SK-N-MC (cell line): ENCODE results near the gene SCN9A.
"Not testable (repeated sequence)": the region's sequence is repeated elsewhere in the genome, so short reads cannot be mapped to it uniquely, and the experiment has no call there.

Experiments used
- DNase-seq: peaks from one replicate; pipeline ENCODE4 v3.0.0-alpha.2; 2011; ENCODE audit warnings: low read depth, low spot score
- H3K27ac ChIP-seq: fragments of 200-600 bp; sonication (generic); 2 replicates; pipeline ENCODE4 v1.5.1; 2016; ENCODE audit warnings: mixed run types
- H3K36me3 ChIP-seq: fragments of 200-600 bp; sonication (generic); 2 replicates; pipeline ENCODE4 v1.6.1; 2017; ENCODE audit warnings: antibody characterized with exemption, low read length, mixed read lengths; ENCODE audit not compliant: insufficient read depth
- H3K4me3 ChIP-seq: fragments of 200-600 bp; sonication (generic); 2 replicates; pipeline ENCODE4 v1.5.1; 2016
- H3K9ac ChIP-seq: fragments of 200-600 bp; sonication (generic); 2 replicates; pipeline ENCODE4 v1.8.0; 2017; ENCODE audit warnings: mixed run types, mixed read lengths; ENCODE audit not compliant: insufficient read length
- H3K9me3 ChIP-seq: fragments of 200-600 bp; sonication (generic); 2 replicates; pipeline ENCODE4 v1.6.1; 2017; ENCODE audit warnings: low read depth, mild to moderate bottlenecking, antibody characterized with exemption, low read length, moderate library complexity, mixed read lengths
- EZH2 ChIP-seq: fragments of 200-600 bp; sonication (generic); IDR thresholded peaks from one replicate; pipeline ENCODE4 v1.6.1; 2017; ENCODE audit warnings: antibody characterized with exemption
- FOXP2 ChIP-seq: optimal IDR thresholded peaks from 2 replicates; pipeline ENCODE3; 2011; ENCODE audit warnings: mild to moderate bottlenecking, moderate library complexity; ENCODE audit not compliant: insufficient read depth; ENCODE audit errors: extremely low read length, control extremely low read depth
- POLR2AphosphoS5 ChIP-seq: IDR thresholded peaks from 2 replicates; pipeline ENCODE4 v1.6.1; 2012; ENCODE audit warnings: mild to moderate bottlenecking, low read depth, low read length, borderline replicate concordance

Gene SCN9A

DNA sequence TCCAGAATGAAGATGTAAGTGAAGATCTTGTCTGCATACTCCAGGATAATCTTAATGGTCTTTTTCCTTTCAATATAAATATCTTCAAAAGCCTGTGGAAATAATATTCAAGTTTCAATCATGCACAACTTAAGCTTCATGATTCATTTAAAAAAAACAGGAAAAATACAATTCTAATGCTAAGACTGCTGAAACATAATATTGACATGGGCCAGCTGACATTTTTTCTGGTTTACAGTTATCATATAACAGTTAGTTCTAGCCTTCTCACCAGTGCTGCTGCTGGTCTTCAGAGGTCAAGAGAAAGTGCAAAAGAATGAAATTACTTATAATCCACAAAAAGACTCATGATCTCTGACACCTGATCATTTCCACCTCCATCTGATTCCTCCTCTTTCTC, 137.6 kb downstream of the SCN9A start:
- Histone ChIP-seq H3K36me3 (no peaks in the 10 kb centered on the region), H3K4me3 (no peak overlapping the region), H3K9me3 (no peaks in the 10 kb centered on the region), H3K9ac (no peak overlapping the region), H3K27ac (no peak overlapping the region)
- DNase-seq = no peak
- no peak for TF ChIP-seq FOXP2
- TF ChIP-seq POLR2AphosphoS5 = no peak
- TF ChIP-seq EZH2 = no peak

DNA sequence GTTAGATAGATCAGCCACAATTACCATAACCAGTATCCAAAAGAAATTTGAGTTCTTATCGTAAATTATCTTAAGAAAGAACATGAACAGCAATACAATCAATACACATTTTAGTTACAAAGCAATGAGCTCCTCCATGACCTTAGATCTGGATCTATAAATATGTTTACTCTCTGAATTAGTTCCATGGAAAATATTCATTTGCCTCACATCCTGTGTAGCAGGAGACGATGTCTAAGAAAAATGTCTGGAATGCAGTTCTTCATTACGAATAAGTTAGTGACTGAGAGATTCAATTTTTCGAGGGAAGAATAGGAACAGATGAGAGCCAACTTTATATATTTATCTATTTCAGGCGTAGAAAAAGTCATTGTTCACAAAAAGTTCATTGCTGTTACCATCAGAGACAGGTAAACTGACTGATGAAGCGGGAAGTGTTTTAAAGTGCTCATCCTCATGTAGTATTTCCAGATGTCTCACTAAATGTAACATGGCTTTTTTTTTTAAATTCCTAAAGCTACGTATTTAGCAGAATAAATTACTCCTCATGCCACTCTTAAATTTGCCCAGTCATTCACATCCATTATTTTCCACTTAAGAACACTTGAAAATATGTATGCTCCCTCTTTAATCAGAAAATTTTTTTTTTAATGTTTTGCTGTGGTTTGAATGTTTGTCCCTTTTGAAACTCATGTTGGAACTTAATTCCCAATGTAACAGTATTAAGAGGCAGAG, 141.5 kb downstream of the SCN9A start:
- Histone ChIP-seq H3K9ac (no peak overlapping the region), H3K9me3 (no peaks in the 10 kb centered on the region), H3K36me3 (no peaks in the 10 kb centered on the region), H3K4me3 (peak overlapping the region; percentile 36), H3K27ac (peak overlapping the region; percentile 49; the same call in 1 of the 2 replicates)
- peak; percentile 16 for DNase-seq
- TF ChIP-seq FOXP2 (no peak), POLR2AphosphoS5 (no peak), EZH2 (no peak)

DNA sequence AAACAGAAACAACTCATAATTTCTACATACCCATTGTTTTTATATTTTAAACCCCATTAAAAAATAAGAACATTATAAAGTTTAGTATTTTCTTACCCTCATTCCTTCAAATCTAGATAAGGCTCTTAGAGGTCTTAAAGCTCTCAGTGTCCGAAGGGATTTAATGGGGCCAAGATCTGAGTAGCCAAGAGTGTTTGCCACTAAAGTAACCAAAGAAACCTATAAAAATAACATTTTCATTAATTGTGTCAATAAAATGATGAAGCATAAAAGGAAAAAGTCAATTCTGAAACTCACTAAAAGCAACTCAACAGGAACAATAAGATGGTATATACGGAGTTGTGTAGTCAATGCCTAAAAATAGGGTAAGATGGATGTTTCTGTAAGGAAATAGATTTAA, 142.5 kb downstream of the SCN9A start:
- H3K4me3 ChIP-seq = no peak overlapping the region
- DNase-seq = no peak
- H3K9ac ChIP-seq = no peak overlapping the region
- TF ChIP-seq POLR2AphosphoS5 = no peak
- TF ChIP-seq EZH2 = no peak
- TF ChIP-seq FOXP2 = no peak
- no peaks in the 10 kb centered on the region for H3K36me3 ChIP-seq
- no peak overlapping the region for H3K27ac ChIP-seq
- no peaks in the 10 kb centered on the region for H3K9me3 ChIP-seq

DNA sequence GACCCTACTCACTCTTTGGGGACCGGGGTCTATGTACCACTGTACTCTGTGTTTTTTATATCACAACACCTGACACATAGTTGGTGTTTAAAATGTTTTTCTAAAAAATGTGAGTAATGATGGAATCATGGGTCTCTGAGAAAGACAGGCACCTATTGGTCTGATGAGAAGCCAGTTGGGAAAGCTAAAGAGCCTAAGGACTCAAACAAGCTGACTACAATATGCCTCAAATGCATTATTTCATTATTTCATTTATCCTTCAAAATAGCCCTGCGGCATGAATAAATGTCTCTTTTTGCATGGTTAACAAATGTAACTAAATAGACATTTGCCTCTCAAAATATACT, 145.0 kb downstream of the SCN9A start:
- no peaks in the 10 kb centered on the region for H3K9me3 ChIP-seq
- DNase-seq = no peak
- no peaks in the 10 kb centered on the region for H3K36me3 ChIP-seq
- no peak overlapping the region for H3K27ac ChIP-seq
- TF ChIP-seq FOXP2 (no peak), POLR2AphosphoS5 (no peak), EZH2 (no peak)
- no peak overlapping the region for H3K9ac ChIP-seq
- H3K4me3 ChIP-seq = no peak overlapping the region

DNA sequence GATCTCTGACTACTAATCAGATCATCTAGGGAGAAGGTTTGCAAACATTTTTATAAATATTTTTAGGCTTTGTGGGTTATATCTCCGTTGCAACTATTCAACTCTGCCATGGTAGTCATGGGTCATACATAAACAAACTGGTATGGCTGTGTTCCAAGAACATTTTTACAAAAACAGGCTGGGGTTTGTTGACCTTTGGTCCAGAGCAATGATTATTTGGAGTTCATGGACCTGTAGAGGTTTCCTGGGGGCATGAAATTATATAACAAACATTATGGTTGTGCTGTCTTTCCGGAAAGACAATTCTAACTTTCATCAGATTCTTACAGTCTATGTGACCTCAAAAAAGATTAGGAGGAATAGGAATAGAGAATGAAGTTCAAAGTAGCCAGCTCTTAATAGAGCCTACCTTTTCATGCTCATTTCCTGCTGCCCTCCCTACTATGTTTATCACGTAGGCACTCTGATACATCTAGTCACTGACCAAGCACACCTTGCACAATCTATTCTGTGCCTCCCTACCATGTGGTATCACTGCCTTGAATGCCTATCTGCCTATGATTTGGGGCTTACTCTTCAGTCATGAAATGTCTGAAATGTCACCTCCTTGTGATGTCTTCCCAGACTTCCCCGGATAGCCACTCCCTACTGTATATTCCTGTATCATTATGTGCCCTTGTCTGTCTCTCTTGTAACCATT, 145.6 kb downstream of the SCN9A start:
- H3K36me3 ChIP-seq = no peaks in the 10 kb centered on the region
- H3K4me3 ChIP-seq = no peak overlapping the region
- TF ChIP-seq FOXP2 = no peak
- TF ChIP-seq POLR2AphosphoS5 = no peak
- TF ChIP-seq EZH2 = no peak
- H3K27ac ChIP-seq = no peak overlapping the region
- no peak for DNase-seq
- no peak overlapping the region for H3K9ac ChIP-seq
- no peaks in the 10 kb centered on the region for H3K9me3 ChIP-seq

DNA sequence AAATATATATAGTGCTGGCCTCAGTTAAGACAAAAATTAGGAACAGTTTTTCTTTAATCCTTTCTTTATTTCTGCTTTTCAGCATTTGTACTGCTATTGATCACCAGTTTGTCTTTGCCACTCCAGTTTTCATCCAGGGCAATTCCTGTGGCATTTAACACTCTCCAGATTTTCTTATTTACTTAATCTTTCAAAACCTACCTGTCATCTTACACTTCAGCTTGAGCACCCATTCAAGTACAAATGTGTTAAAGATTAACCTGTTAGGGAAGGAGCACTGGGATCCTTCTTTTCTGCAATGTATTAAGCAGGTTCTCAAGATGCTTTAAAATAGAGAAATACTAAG, 146.1 kb downstream of the SCN9A start:
- H3K36me3 ChIP-seq = no peaks in the 10 kb centered on the region
- no peak overlapping the region for H3K9ac ChIP-seq
- TF ChIP-seq EZH2 = no peak
- no peak for TF ChIP-seq FOXP2
- TF ChIP-seq POLR2AphosphoS5 = no peak
- H3K9me3 ChIP-seq = no peaks in the 10 kb centered on the region
- H3K27ac ChIP-seq = no peak overlapping the region
- no peak for DNase-seq
- H3K4me3 ChIP-seq = no peak overlapping the region

DNA sequence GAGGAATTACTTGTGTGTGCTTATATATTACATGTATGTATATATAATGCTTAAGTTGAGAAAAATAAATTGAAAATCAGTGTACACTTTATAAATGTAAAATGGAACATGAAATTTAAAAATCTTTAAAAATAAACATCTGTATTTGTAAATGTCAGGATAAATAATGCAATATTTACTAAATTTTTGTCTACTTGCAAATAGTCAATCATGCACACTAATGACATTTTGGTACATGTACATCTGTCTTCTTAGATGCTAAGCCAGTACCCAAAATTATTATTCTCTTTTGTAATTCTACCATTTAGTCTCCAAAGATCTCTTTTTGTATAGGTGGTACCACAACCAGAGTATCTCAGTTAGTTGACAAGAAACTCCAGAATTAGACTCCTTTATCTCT, 151.5 kb downstream of the SCN9A start:
- no peak for TF ChIP-seq EZH2
- no peak overlapping the region for H3K9ac ChIP-seq
- no peak for DNase-seq
- no peak overlapping the region for H3K27ac ChIP-seq
- H3K9me3 ChIP-seq = no peaks in the 10 kb centered on the region
- H3K36me3 ChIP-seq = no peaks in the 10 kb centered on the region
- H3K4me3 ChIP-seq = no peak overlapping the region

DNA sequence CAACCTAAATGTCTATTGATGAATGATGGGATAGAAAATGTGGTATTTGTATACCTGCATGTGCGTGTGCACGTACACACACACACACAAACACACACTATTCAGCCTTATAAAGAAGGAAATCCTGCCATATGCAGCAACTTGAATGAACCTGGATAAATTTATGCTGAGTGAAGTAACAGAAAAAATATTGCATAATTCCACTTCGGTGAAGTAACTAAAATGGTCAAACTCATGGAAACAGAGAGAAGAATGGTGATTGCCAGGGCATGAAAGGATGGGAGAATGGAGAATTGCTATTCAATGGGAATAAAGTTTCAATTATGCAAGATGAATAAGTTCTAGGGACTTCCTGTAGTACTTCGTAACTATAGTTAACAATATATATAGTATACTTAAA, 152.4 kb downstream of the SCN9A start:
- no peak for DNase-seq
- Histone ChIP-seq H3K4me3 (no peak overlapping the region), H3K36me3 (no peaks in the 10 kb centered on the region), H3K27ac (no peak overlapping the region), H3K9ac (no peak overlapping the region), H3K9me3 (no peaks in the 10 kb centered on the region)
- no peak for TF ChIP-seq EZH2
- TF ChIP-seq FOXP2 = no peak
- no peak for TF ChIP-seq POLR2AphosphoS5

DNA sequence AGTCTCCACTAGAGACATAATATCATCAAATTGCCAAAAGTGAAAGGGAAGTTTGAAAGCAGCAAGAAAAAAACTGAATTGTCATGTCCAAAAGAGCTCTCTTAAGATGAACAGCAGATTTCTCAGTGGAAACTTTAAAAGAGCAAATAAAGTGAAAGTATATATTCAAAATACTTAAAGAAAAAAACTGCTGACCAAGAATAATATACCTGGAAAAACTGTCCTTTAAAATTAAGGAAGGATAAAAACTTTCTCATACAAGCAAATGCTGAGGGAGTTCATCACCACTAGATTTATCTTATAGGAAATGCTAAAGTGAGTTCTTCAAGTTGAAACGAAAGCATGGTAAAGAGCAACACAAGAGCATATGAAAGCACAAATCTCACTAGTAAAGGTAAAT, 164.7 kb downstream of the SCN9A start:
- no peak for DNase-seq
- Histone ChIP-seq H3K36me3 (no peaks in the 10 kb centered on the region), H3K27ac (no peak overlapping the region), H3K9me3 (no peaks in the 10 kb centered on the region), H3K4me3 (no peak overlapping the region), H3K9ac (no peak overlapping the region)
- TF ChIP-seq EZH2 (no peak), POLR2AphosphoS5 (no peak), FOXP2 (no peak)

DNA sequence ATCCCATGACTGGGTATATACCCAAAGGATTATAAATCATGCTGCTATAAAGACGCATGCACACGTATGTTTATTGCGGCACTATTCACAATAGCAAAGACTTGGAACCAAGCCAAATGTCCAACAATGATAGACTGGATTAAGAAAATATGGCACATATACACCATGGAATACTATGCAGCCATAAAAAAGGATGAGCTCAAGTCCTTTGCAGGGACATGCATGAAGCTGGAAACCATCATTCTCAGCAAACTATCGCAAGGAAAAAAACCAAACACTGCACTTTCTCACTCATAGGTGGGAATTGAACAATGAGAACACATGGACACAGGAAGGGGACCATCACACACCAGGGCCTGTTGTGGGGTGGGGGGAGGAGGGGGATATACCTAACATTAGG, 165.8 kb downstream of the SCN9A start:
- H3K9me3 ChIP-seq, H3K9ac ChIP-seq, DNase-seq, H3K36me3 ChIP-seq, H3K27ac ChIP-seq, H3K4me3 ChIP-seq: not testable (repeated sequence)

DNA sequence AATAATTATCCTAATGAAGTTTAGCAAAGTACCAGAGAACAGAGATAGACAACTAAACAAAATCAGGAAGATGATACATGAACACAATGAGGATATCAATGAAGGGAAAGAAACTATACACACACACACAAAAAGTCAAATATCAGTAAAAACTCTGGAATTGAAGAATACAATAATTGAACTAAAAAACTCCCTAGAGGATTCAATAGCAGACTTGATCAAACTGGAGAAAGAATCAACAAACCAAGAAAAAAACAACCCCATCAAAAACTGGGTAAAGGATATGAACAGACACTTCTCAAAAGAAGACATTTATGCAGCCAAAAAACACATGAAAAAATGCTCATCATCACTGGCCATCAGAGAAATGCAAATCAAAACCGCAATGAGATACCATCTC, 166.4 kb downstream of the SCN9A start:
- H3K36me3 ChIP-seq, DNase-seq, H3K27ac ChIP-seq, H3K9me3 ChIP-seq, H3K9ac ChIP-seq, H3K4me3 ChIP-seq: not testable (repeated sequence)

DNA sequence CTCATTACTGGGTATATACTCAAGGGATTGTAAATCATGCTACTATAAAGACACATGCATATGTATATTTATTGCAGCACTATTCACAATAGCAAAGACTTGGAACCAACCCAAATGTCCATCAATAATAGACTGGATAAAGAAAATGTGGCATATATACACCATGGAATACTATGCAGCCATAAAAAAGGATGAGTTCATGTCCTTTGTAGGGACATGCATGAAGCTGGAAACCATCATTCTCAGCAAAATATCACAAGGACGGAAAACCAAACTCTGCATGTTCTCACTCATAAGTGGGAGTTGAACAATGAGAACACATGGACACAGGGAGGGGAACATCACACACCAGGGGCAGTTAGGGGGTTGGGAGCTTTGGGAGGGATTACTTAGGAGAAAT, 169.6 kb downstream of the SCN9A start:
- H3K9me3 ChIP-seq, DNase-seq, H3K9ac ChIP-seq, H3K27ac ChIP-seq, H3K36me3 ChIP-seq, H3K4me3 ChIP-seq: not testable (repeated sequence)
